ENCODE measurements around the gene AFG3L2.
A peak's percentile ranks its signal among the peaks of the same experiment; 100 is the strongest.

AFG3L2 gene

GRCh38 chr18:12362473-12363174 lies 14.4 kb downstream of the AFG3L2 start:
- H3K9me3 Mint-ChIP-seq, result no peaks in the 10 kb centered on the region
- DNase-seq (ENCODE audit: low spot score), result no peak
- no peaks in the 10 kb centered on the region for H3K27me3 Mint-ChIP-seq (ENCODE audit: low read depth)
- H3K36me3 Mint-ChIP-seq (ENCODE audit: low read depth), result peaks cover 54% of the 10 kb centered on the region
- H3K4me3 Mint-ChIP-seq, result no peak overlapping the region
- H3K4me1 Mint-ChIP-seq (ENCODE audit: low read depth), result peaks cover 4% of the 10 kb centered on the region
- H3K27ac Mint-ChIP-seq, result peak overlapping the region; percentile 34

DNA sequence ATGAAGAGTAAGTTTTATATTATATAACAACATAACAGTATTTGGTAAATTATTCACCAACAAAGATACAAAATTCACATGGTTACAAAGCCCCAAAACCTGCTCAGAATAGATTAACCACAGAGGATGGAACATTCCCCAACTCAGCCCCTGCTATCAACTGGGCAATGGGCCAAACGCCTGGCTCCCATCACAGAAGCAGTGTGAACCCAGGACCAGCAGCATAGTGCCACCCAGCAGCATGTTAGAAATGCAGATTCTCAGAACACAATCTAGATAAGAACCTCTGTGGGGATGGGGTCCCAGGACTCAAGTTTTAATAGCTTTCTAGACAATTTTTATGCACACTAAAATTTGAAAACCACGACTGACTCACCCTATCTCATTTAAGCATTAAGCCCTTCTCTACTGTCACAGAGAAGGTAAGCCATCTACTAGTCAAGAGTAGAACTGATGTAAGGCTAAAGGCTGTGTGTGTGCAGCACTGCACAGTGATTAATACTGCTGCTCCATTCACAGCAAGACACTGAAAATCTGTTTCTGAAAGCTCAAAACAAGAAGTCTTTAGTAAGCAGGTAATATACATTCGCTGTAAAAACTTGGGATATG lies 15.2 kb downstream of the AFG3L2 start:
- Mint-ChIP-seq H3K4me3 (no peak overlapping the region), H3K9me3 (no peaks in the 10 kb centered on the region), H3K36me3 (ENCODE audit: low read depth) (peaks cover 53% of the 10 kb centered on the region), H3K27me3 (ENCODE audit: low read depth) (no peaks in the 10 kb centered on the region), H3K4me1 (ENCODE audit: low read depth) (peaks cover 4% of the 10 kb centered on the region), H3K27ac (no peak overlapping the region)
- DNase-seq (ENCODE audit: low spot score), result no peak

- DNase-seq (ENCODE audit: low spot score), result no peak
- Mint-ChIP-seq H3K4me1 (ENCODE audit: low read depth) (peaks cover 4% of the 10 kb centered on the region), H3K4me3 (no peak overlapping the region), H3K27me3 (ENCODE audit: low read depth) (no peaks in the 10 kb centered on the region), H3K36me3 (ENCODE audit: low read depth) (peaks cover 50% of the 10 kb centered on the region), H3K27ac (no peak overlapping the region), H3K9me3 (no peaks in the 10 kb centered on the region)
These were observed 17.5 kb downstream of the AFG3L2 start for GRCh38 chr18:12359515-12359927.

DNA sequence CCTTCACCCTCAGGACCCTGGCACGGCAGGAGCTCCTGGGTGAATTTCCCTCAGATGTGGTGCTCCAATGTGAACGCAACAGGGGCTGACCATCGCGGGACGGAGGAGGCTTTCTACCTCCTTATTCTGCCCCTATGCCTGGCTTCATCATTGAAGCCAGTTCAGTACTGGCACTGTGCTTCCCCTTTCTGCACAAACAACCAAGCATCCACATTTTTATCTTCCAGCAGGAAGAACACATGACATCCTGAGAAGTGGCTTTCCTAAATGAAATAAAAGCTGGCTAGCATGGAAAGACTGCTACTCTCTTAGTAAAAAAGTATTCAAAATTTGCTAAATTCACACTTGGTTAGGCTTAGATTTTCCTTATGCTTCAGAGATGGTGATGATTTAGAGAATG lies 24.8 kb downstream of the AFG3L2 start:
- no peaks in the 10 kb centered on the region for H3K9me3 Mint-ChIP-seq
- H3K36me3 Mint-ChIP-seq (ENCODE audit: low read depth), result peaks cover 51% of the 10 kb centered on the region
- no peak overlapping the region for H3K4me3 Mint-ChIP-seq

GRCh38 chr18:12347895-12348294 lies 29.1 kb downstream of the AFG3L2 start:
- DNase-seq (ENCODE audit: low spot score), result no peak
- no peaks in the 10 kb centered on the region for H3K27me3 Mint-ChIP-seq (ENCODE audit: low read depth)
- no peaks in the 10 kb centered on the region for H3K9me3 Mint-ChIP-seq
- H3K4me3 Mint-ChIP-seq, result no peak overlapping the region
- H3K36me3 Mint-ChIP-seq (ENCODE audit: low read depth), result peaks cover 49% of the 10 kb centered on the region
- no peaks in the 10 kb centered on the region for H3K4me1 Mint-ChIP-seq (ENCODE audit: low read depth)
- H3K27ac Mint-ChIP-seq, result no peak overlapping the region

More for the DNA sequence above, 24.8 kb downstream of the AFG3L2 start:
- Mint-ChIP-seq H3K4me1 (ENCODE audit: low read depth) (no peaks in the 10 kb centered on the region), H3K27ac (no peak overlapping the region), H3K27me3 (ENCODE audit: low read depth) (no peaks in the 10 kb centered on the region)
- DNase-seq (ENCODE audit: low spot score), result no peak

- peak overlapping the region; percentile 9 for H3K27ac Mint-ChIP-seq
- H3K4me3 Mint-ChIP-seq, result no peak overlapping the region
- peaks cover 54% of the 10 kb centered on the region for H3K36me3 Mint-ChIP-seq (ENCODE audit: low read depth)
- no peaks in the 10 kb centered on the region for H3K9me3 Mint-ChIP-seq
- no peak for DNase-seq (ENCODE audit: low spot score)
- no peaks in the 10 kb centered on the region for H3K27me3 Mint-ChIP-seq (ENCODE audit: low read depth)
- H3K4me1 Mint-ChIP-seq (ENCODE audit: low read depth), result no peaks in the 10 kb centered on the region
These were observed 30.8 kb downstream of the AFG3L2 start for GRCh38 chr18:12346240-12346565.

DNA sequence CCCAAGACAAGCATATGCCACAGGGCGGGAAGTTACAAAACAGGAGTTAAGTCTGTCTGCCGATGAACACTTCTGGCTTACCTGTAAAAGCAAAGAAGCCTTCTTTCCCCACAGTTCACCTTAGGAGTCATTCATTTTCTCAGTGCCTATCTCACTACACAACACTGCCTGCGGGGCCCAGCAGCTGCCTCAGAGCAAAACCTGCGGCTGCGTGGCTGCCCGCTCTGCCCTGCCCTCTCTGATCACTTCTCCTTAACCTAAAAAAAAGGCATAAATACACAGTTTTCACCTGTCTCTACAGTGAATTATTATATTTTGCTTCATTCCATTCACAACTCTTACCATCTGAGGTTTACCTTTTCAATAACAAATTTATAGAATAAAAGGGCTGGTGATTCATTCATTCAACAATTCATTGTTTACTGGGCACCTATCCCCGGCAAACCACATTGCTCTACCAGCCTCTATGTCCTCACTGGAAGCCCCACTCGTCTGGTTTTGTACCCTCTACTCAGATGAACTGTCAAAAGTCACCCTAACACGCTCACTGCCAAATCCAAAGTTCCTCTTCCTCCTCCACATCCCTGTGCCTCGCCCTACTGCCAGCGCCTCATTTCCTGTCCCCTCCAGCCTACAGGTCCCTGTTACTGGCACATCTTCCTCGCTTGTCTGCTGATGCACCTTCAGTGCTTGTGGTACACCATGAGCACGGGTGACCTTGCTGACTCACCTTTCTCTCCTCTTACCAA lies 31.4 kb downstream of the AFG3L2 start:
- H3K36me3 Mint-ChIP-seq (ENCODE audit: low read depth), result peaks cover 50% of the 10 kb centered on the region
- peak overlapping the region; percentile 9 for H3K27ac Mint-ChIP-seq
- no peaks in the 10 kb centered on the region for H3K9me3 Mint-ChIP-seq
- H3K4me3 Mint-ChIP-seq, result no peak overlapping the region
- no peak for DNase-seq (ENCODE audit: low spot score)
- no peaks in the 10 kb centered on the region for H3K27me3 Mint-ChIP-seq (ENCODE audit: low read depth)
- no peaks in the 10 kb centered on the region for H3K4me1 Mint-ChIP-seq (ENCODE audit: low read depth)

DNA sequence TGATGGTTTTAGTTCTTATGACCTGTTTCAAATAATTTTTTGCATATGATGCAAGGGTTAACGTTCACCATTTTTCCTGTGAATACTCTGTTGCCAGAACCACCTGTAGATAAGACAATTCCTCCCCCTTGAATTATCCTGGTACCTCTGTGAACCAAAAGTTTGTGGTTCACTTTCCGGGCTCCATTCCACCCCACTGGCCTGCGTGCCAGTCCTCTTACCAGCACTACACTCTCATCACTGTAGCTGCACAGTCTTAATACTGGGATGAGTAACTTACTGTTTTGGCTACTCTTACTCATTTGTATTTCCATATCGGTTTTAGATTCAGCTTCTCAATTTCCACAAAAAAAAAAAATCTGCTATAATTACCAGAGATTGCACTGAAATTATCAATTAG lies 34.4 kb downstream of the AFG3L2 start:
- Mint-ChIP-seq H3K27ac (peak overlapping the region; percentile 33), H3K27me3 (ENCODE audit: low read depth) (no peaks in the 10 kb centered on the region), H3K36me3 (ENCODE audit: low read depth) (peaks cover 42% of the 10 kb centered on the region), H3K4me3 (no peak overlapping the region), H3K9me3 (no peaks in the 10 kb centered on the region), H3K4me1 (ENCODE audit: low read depth) (no peaks in the 10 kb centered on the region)
- DNase-seq (ENCODE audit: low spot score), result no peak

- no peak overlapping the region for H3K27ac Mint-ChIP-seq
- H3K4me3 Mint-ChIP-seq, result no peak overlapping the region
- H3K9me3 Mint-ChIP-seq, result no peaks in the 10 kb centered on the region
- H3K36me3 Mint-ChIP-seq (ENCODE audit: low read depth), result peaks cover 42% of the 10 kb centered on the region
- no peaks in the 10 kb centered on the region for H3K4me1 Mint-ChIP-seq (ENCODE audit: low read depth)
- no peaks in the 10 kb centered on the region for H3K27me3 Mint-ChIP-seq (ENCODE audit: low read depth)
- no peak for DNase-seq (ENCODE audit: low spot score)
These were observed 35.9 kb downstream of the AFG3L2 start for GRCh38 chr18:12340945-12341660.

- Mint-ChIP-seq H3K36me3 (ENCODE audit: low read depth) (peaks cover 40% of the 10 kb centered on the region), H3K9me3 (no peaks in the 10 kb centered on the region), H3K27me3 (ENCODE audit: low read depth) (no peaks in the 10 kb centered on the region), H3K4me1 (ENCODE audit: low read depth) (no peaks in the 10 kb centered on the region), H3K27ac (no peak overlapping the region), H3K4me3 (no peak overlapping the region)
- DNase-seq (ENCODE audit: low spot score), result no peak
These were observed 38.6 kb downstream of the AFG3L2 start for GRCh38 chr18:12338382-12338781.

DNA sequence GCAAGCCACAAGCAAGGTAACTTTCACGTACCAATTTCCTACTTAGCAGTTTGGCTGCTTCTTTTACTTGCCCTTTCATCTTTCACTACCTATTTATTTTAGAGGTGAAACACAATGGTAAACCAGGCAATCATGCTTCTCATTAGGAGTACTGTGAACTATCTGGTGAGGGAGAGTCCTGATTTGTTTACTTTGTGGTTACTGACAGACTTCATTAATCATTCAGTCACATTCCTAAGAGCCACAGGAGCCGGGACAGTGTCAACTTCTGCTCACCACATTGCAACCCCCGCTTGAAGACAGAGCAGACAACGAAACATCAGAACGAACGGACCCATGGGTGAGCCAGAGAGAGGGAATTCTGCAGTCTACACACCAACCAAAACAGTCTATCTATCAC lies 40.1 kb downstream of the AFG3L2 start:
- Mint-ChIP-seq H3K36me3 (ENCODE audit: low read depth) (peaks cover 34% of the 10 kb centered on the region), H3K27ac (no peak overlapping the region), H3K4me3 (no peak overlapping the region), H3K4me1 (ENCODE audit: low read depth) (no peaks in the 10 kb centered on the region), H3K27me3 (ENCODE audit: low read depth) (no peaks in the 10 kb centered on the region), H3K9me3 (no peaks in the 10 kb centered on the region)
- DNase-seq (ENCODE audit: low spot score), result no peak

- DNase-seq (ENCODE audit: low spot score), result no peak
- H3K4me3 Mint-ChIP-seq, result no peak overlapping the region
- no peaks in the 10 kb centered on the region for H3K9me3 Mint-ChIP-seq
- H3K36me3 Mint-ChIP-seq (ENCODE audit: low read depth), result peaks cover 31% of the 10 kb centered on the region
- no peaks in the 10 kb centered on the region for H3K27me3 Mint-ChIP-seq (ENCODE audit: low read depth)
- H3K27ac Mint-ChIP-seq, result no peak overlapping the region
- no peaks in the 10 kb centered on the region for H3K4me1 Mint-ChIP-seq (ENCODE audit: low read depth)
These were observed 40.8 kb downstream of the AFG3L2 start for GRCh38 chr18:12336171-12336613.

DNA sequence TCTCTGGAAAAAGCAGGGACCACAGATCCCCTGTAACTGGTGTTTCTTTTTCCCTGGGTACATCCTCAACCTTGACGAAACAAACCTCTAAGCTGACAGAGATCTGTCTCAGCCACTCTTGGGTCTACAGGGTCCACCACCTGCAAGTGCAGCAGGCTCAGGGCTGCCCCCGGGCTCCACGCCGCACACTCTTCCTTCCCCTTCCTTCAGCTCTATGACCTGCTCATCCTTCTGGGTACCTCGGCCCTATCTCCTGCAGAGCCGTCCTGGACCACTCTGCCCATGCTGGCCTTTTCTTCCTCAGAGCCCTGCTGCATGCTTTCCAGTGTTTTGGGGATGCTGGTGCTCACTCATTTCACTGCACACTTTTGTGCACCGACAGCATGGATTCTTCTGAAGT lies 41.5 kb downstream of the AFG3L2 start:
- no peaks in the 10 kb centered on the region for H3K9me3 Mint-ChIP-seq
- no peaks in the 10 kb centered on the region for H3K27me3 Mint-ChIP-seq (ENCODE audit: low read depth)
- DNase-seq (ENCODE audit: low spot score), result no peak
- peaks cover 30% of the 10 kb centered on the region for H3K36me3 Mint-ChIP-seq (ENCODE audit: low read depth)
- no peak overlapping the region for H3K27ac Mint-ChIP-seq
- H3K4me1 Mint-ChIP-seq (ENCODE audit: low read depth), result no peaks in the 10 kb centered on the region
- no peak overlapping the region for H3K4me3 Mint-ChIP-seq

- Mint-ChIP-seq H3K4me1 (ENCODE audit: low read depth) (no peaks in the 10 kb centered on the region), H3K4me3 (no peak overlapping the region), H3K27ac (no peak overlapping the region), H3K9me3 (no peaks in the 10 kb centered on the region), H3K36me3 (ENCODE audit: low read depth) (peaks cover 30% of the 10 kb centered on the region), H3K27me3 (ENCODE audit: low read depth) (no peaks in the 10 kb centered on the region)
- no peak for DNase-seq (ENCODE audit: low spot score)
These were observed 42.2 kb downstream of the AFG3L2 start for GRCh38 chr18:12334863-12335262.
